K562 (cell line): Measurements from ENCODE around the gene SDCCAG8. TPM values are rescaled to one million over a fixed set of nuclear protein-coding genes. Genes with fewer than 3 reads are reported as not detected.

Experiments used
- ATAC-seq: fragments of 200-7000 bp; cut with Tn5 transposase; 3 replicates; pipeline ENCODE4 v1.9.1; 2020; ENCODE audit warnings: moderate library complexity
- BruUV-seq: library from RNA; stranded (reverse); fragments of 400-500 nt; replicated peaks from 2 replicates; lab custom pipeline; 2021; lab: Mats Ljungman, UMichigan
- CTCF ChIA-PET: fragments of 300-600 bp; formaldehyde crosslinking; extraction: SDS; loops from one replicate; lab custom pipeline; 2021; ENCODE audit warnings: low intra/inter-chr PET ratio; lab: Yijun Ruan, JAX
- POLR2A ChIA-PET: fragments of 300-600, 350-650 bp; sonication (Branson Sonifier 250); formaldehyde crosslinking; extraction: SDS; loops from one replicate; lab custom pipeline; 2021; ENCODE audit warnings: antibody characterized with exemption, inconsistent platforms; lab: Yijun Ruan, JAX
- DNase-seq, 4 experiments: peaks; one replicate each; pipeline versions ENCODE4 v3.0.0 to v3.0.0-alpha.2; 2011 to 2018; ENCODE audit warnings: low spot score in 3 of 4, mixed read lengths in 3 of 4; ENCODE audit errors: extremely low read depth in 1 of 4
- FAIRE-seq: peaks from 2 replicates; lab custom pipeline; 2011; peaks lifted over from hg19 to GRCh38; lab: Jason Lieb, UNC
- H2AFZ ChIP-seq: 2 replicates; pipeline ENCODE4 v1.6.0; 2011; ENCODE audit warnings: low read depth, low read length, control low read depth, inconsistent platforms
- H3K27ac ChIP-seq: fragments of 200-600 bp; 3 replicates; pipeline ENCODE4 v1.8.0; 2011; ENCODE audit warnings: low read depth, mild to moderate bottlenecking, control low read depth, inconsistent platforms, low read length, moderate library complexity, mixed read lengths; ENCODE audit errors: extremely low read depth
- H3K27me3 ChIP-seq, 2 experiments: fragments of 300-600 bp in 1 of 2; 2 replicates in 1 of 2; 3 replicates in 1 of 2; pipeline versions ENCODE4 v1.6.0 to v1.8.0; 2011; ENCODE audit warnings: inconsistent platforms in 2 of 2, low read length in 2 of 2, mild to moderate bottlenecking in 1 of 2, mixed read lengths in 1 of 2, moderate library complexity in 1 of 2; ENCODE audit not compliant: control insufficient read depth in 2 of 2, insufficient read depth in 2 of 2
- H3K36me3 ChIP-seq: fragments of 300-600 bp; 3 replicates; pipeline ENCODE4 v1.8.0; 2011; ENCODE audit warnings: mild to moderate bottlenecking, low read length, inconsistent platforms; ENCODE audit not compliant: control insufficient read depth, insufficient read depth
- H3K4me1 ChIP-seq, 2 experiments: fragments of 200-600 bp in 1 of 2; replicated peaks in 1 of 2; 2 replicates in 1 of 2; 3 replicates in 1 of 2; pipeline versions ENCODE4 v1.5.1 to v1.8.0; 2011; ENCODE audit warnings: inconsistent platforms in 2 of 2, low read length in 2 of 2, mild to moderate bottlenecking in 1 of 2, mixed read lengths in 1 of 2, moderate library complexity in 1 of 2; ENCODE audit not compliant: control insufficient read depth in 2 of 2, insufficient read depth in 2 of 2
- H3K4me2 ChIP-seq: 2 replicates; pipeline ENCODE4 v1.6.1; 2011; ENCODE audit warnings: low read length, control low read depth, inconsistent platforms, mixed read lengths; ENCODE audit not compliant: insufficient read depth
- H3K4me3 ChIP-seq: fragments of 200-600 bp; sonication (generic), shearing (Covaris generic); 2 replicates; pipeline ENCODE4 v1.5.1; 2016; ENCODE audit warnings: control low read depth, inconsistent platforms
- H3K79me2 ChIP-seq: fragments of 200-600 bp; 3 replicates; pipeline ENCODE4 v1.8.0; 2011; ENCODE audit warnings: low read length, inconsistent platforms; ENCODE audit not compliant: control insufficient read depth, insufficient read depth
- H3K9ac ChIP-seq, 2 experiments: 2 replicates each; pipeline versions ENCODE4 v1.6.0 to v1.6.1; 2011; ENCODE audit warnings: low read depth in 2 of 2, low read length in 2 of 2, control low read depth in 1 of 2, inconsistent platforms in 1 of 2, mild to moderate bottlenecking in 1 of 2, mixed read lengths in 1 of 2; ENCODE audit not compliant: insufficient read depth in 1 of 2
- H3K9me1 ChIP-seq: one replicate; pipeline ENCODE4 v1.6.0; 2011; ENCODE audit warnings: inconsistent platforms, mild to moderate bottlenecking, low read length, moderate library complexity; ENCODE audit not compliant: control insufficient read depth, insufficient read depth
- H3K9me3 ChIP-seq: replicated peaks from 2 replicates; pipeline ENCODE4 v1.5.1; 2011; ENCODE audit warnings: low read depth, low read length, inconsistent platforms; ENCODE audit not compliant: control insufficient read depth, insufficient read depth
- H4K20me1 ChIP-seq: replicated peaks from 2 replicates; pipeline ENCODE4 v1.6.1; 2011; ENCODE audit warnings: low read length, inconsistent platforms, mixed read lengths; ENCODE audit not compliant: control insufficient read depth, insufficient read depth
- CHD4 ChIP-seq: fragments of 200-600 bp; sonication (generic); IDR thresholded peaks from 3 replicates; pipeline ENCODE4 v1.6.1; 2012; ENCODE audit warnings: low read depth, mild to moderate bottlenecking, mixed read lengths, low read length, inconsistent platforms; ENCODE audit not compliant: insufficient read depth, insufficient replicate concordance, poor library complexity, severe bottlenecking
- GTF2E2 ChIP-seq: fragments of 200-800 bp; sonication (Bioruptor generic); IDR thresholded peaks from 2 replicates; pipeline ENCODE4 v1.6.1; 2016; ENCODE audit warnings: missing genetic modification characterization, missing compliant biosample characterization
- HDAC1 ChIP-seq, 2 experiments: fragments of 450-650 bp; IDR thresholded peaks; 2 replicates each; pipeline ENCODE4 v1.6.1; 2016 to 2017; ENCODE audit warnings: inconsistent platforms in 1 of 2, mild to moderate bottlenecking in 1 of 2, moderate library complexity in 1 of 2
- KDM1A ChIP-seq, 2 experiments: fragments of 450-650 bp; IDR thresholded peaks; 2 replicates each; pipeline ENCODE4 v1.6.1; 2016; ENCODE audit warnings: mild to moderate bottlenecking in 2 of 2
- MEF2A ChIP-seq: IDR thresholded peaks from 2 replicates; pipeline ENCODE4 v1.6.1; 2011; ENCODE audit warnings: low read depth, mild to moderate bottlenecking, low read length, moderate library complexity; ENCODE audit not compliant: control insufficient read depth
- MLLT1 ChIP-seq, 2 experiments: fragments of 450-650 bp; IDR thresholded peaks; 2 replicates each; pipeline ENCODE4 v1.6.1; 2016
- MTA1 ChIP-seq: fragments of 450-650 bp; IDR thresholded peaks from 2 replicates; pipeline ENCODE4 v1.6.1; 2017; ENCODE audit warnings: borderline replicate concordance
- NKRF ChIP-seq: fragments of 450-650 bp; IDR thresholded peaks from 2 replicates; pipeline ENCODE4 v1.6.1; 2016; ENCODE audit warnings: borderline replicate concordance
- RBM22 ChIP-seq: fragments of 200-400 bp; formaldehyde crosslinking; IDR thresholded peaks from 2 replicates; pipeline ENCODE4 v1.6.1; 2018; ENCODE audit warnings: low read length, low read depth; ENCODE audit not compliant: poor library complexity, severe bottlenecking
- ZKSCAN1 ChIP-seq: fragments of 150-350 bp; IDR thresholded peaks from 2 replicates; pipeline ENCODE4 v1.6.1; 2016; ENCODE audit warnings: low read depth, low read length
- ZNF140 ChIP-seq: fragments of 250-450 bp; sonication (Bioruptor Pico); IDR thresholded peaks from 2 replicates; pipeline ENCODE4 v1.8.0; 2021; ENCODE audit warnings: moderate library complexity, mild to moderate bottlenecking, inconsistent platforms
- ZNF75A ChIP-seq: fragments of 450-650 bp; formaldehyde crosslinking; IDR thresholded peaks from 2 replicates; pipeline ENCODE4 v1.4.0; 2020; ENCODE audit warnings: mild to moderate bottlenecking
- WGBS: fragments of 100-300 bp; shearing (Covaris generic); methylation state at CpG from one replicate; pipeline ENCODE4 v1.1.6; 2016; ENCODE audit warnings: low coverage, mixed read lengths; ENCODE audit not compliant: insufficient coverage; ENCODE audit errors: missing lambda C conversion rate; 5-methylcytosine and 5-hydroxymethylcytosine counted together
- in situ Hi-C: fragments of 300-500 bp; cut with MboI; formaldehyde crosslinking; loops from 4 replicates; pipeline ENCODE4 v1.15.0; 2018; ENCODE audit warnings: inconsistent platforms, mixed read lengths
- intact Hi-C: fragments of 100-400 bp; cut with micrococcal nuclease; formaldehyde crosslinking; loops from 2 replicates; pipeline ENCODE4 v1.14.2; 2022
- polyA plus RNA-seq, 8 experiments: library from polyadenylated mRNA; depleted of rRNA in 4 of 8; stranded (reverse) in 5 of 8; unstranded in 3 of 8; fragments of >200 nt; fragmentation: Nextera tagmentation in 2 of 8; fragmentation: Illumina TruSeq in 1 of 8; extraction: Ambion mirVana in 2 of 8; extraction: Trizol in 1 of 8; gene quantifications; 2 replicates each; pipeline versions ENCODE4 v1.2.1 to v1.2.3, GENCODE V29; 2011 to 2014; ENCODE audit warnings: inconsistent platforms in 1 of 8, missing spikeins in 1 of 8
- total RNA-seq, 7 experiments: library from RNA; depleted of rRNA in 6 of 7; stranded (reverse); fragments of >200 nt in 6 of 7; fragmentation: Illumina TruSeq in 2 of 7; extraction: Trizol in 2 of 7; gene quantifications; 2 replicates each; pipeline versions ENCODE4 v1.2.1 to v1.2.3, GENCODE V29; 2011 to 2021; ENCODE audit warnings: low replicate concordance in 1 of 7
- TF ChIP-seq, protein P1 (sequence below): sonication (generic); formaldehyde crosslinking; IDR thresholded peaks from 2 replicates; pipeline ENCODE4 v1.5.0; 2020; ENCODE audit warnings: missing genetic modification reagents
- TF ChIP-seq, protein P2 (sequence below): fragments of 450-650 bp; IDR thresholded peaks from 2 replicates; pipeline ENCODE4 v1.6.1; 2018; ENCODE audit warnings: mild to moderate bottlenecking, low read depth; ENCODE audit not compliant: partially characterized antibody

SDCCAG8 gene
- total and polyA plus RNA-seq, 9 of the 15 experiments (the other 6 are each of a cell fraction or from before 2014, with no cell fraction given): 17.9 to 36.7 (median 25.4) TPM

- Histone ChIP-seq H3K27me3 (no peaks in the 10 kb centered on the region), H2AFZ (no peak overlapping the region), H3K9ac (peak overlapping the region in 1 of 2 experiments; percentile 91; a peak in 2 of 4 replicates), H3K4me2 (no peak overlapping the region; the same call in 1 of the 2 replicates), H3K9me1 (no peaks in the 10 kb centered on the region), H3K79me2 (peaks cover 59% of the 10 kb centered on the region), H4K20me1 (no peaks in the 10 kb centered on the region), H3K36me3 (no peaks in the 10 kb centered on the region), H3K4me3 (no peak overlapping the region), H3K4me1 (peaks cover 1 to 9% of the 10 kb centered on the region in 2 experiments; a peak in 4 of 5 replicates), H3K9me3 (no peaks in the 10 kb centered on the region), H3K27ac (no peak overlapping the region; the same call in 2 of the 3 replicates)
- ATAC-seq (no peak), FAIRE-seq (no peak), DNase-seq (no peak)
- TF ChIP-seq NKRF (0 out of 2 replicates have a peak, but pooled peaks have one; percentile 45), RBM22 (no peak), HDAC1 (IDR thresholded peaks at IDR 0.05) (peak in 1 of 2 experiments; percentile 84; a peak in 2 of 4 replicates), CHD4 (peak; percentile 68), GTF2E2 (0 out of 2 replicates have a peak, but pooled peaks have one; percentile 10), ZKSCAN1 (peak; percentile 100), MTA1 (no peak), ZNF75A (CRISPR knock-in tag) (no peak), MEF2A (no peak), KDM1A (IDR thresholded peaks at IDR 0.05) (peak; percentile 6 to 15; a peak in 1 of 4 replicates), MLLT1 (IDR thresholded peaks at IDR 0.05) (peak in 1 of 2 experiments; percentile 57; a peak in 1 of 4 replicates), ZNF140 (CRISPR knock-in tag) (no peak)
- TF ChIP-seq, protein P1, sequence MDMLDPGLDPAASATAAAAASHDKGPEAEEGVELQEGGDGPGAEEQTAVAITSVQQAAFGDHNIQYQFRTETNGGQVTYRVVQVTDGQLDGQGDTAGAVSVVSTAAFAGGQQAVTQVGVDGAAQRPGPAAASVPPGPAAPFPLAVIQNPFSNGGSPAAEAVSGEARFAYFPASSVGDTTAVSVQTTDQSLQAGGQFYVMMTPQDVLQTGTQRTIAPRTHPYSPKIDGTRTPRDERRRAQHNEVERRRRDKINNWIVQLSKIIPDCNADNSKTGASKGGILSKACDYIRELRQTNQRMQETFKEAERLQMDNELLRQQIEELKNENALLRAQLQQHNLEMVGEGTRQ (CRISPR knock-in tag): no peak
- TF ChIP-seq, protein P2, sequence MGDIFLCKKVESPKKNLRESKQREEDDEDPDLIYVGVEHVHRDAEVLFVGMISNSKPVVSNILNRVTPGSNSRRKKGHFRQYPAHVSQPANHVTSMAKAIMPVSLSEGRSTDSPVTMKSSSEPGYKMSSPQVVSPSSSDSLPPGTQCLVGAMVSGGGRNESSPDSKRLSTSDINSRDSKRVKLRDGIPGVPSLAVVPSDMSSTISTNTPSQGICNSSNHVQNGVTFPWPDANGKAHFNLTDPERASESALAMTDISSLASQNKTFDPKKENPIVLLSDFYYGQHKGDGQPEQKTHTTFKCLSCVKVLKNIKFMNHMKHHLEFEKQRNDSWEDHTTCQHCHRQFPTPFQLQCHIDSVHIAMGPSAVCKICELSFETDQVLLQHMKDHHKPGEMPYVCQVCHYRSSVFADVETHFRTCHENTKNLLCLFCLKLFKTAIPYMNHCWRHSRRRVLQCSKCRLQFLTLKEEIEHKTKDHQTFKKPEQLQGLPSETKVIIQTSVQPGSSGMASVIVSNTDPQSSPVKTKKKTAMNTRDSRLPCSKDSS: peak; percentile 17
- WGBS: 54% methylated on average over 1 of the region's 1 CpG
- intact Hi-C loops (loop anchor here (5.0 kb wide), 1 partner anchor 1605 kb away; the partner anchor contains the start of gene HNRNPU), in situ Hi-C loops (no loop called here)
- ChIA-PET CTCF (no interaction called here), POLR2A (interaction anchor here (1.0 to 4.1 kb wide), 3 partner anchors 8 to 13 kb away, joined by 4 to 19 read pairs (median 14); no protein-coding TSS in a partner anchor)
- no TSS peak for BruUV-seq
These were observed 1.3 kb downstream of the SDCCAG8 start for GRCh38 chr1:243257189-243257588.
